Mesenteric fat pad (tissue), 1 donor: ENCODE results near the gene QSOX1. TPM values are rescaled to one million over a fixed set of nuclear protein-coding genes. Genes with fewer than 3 reads are reported as not detected.

Experiments
- DNase-seq: peaks from one replicate; pipeline ENCODE4 v3.0.0-alpha.2; 2020; ENCODE audit warnings: low spot score
- total RNA-seq: library from RNA; stranded (reverse); fragmentation: NEBNext Ultra II Directional; extraction: Animal tissue kit (Norgen Biotek cat#: 25700); gene quantifications from one replicate; pipeline ENCODE4 v1.2.1, GENCODE V29; 2021
- donor health status: DM: yes; HTN: yes; CAD: no.

Gene QSOX1
- total RNA-seq, 1 donor from 2014 or later = 104 TPM

- peak; percentile 41 for DNase-seq
These were observed 9.9 kb upstream of the QSOX1 start for GRCh38 chr1:180144659-180145357.

- peak; percentile 2 for DNase-seq
These were observed 9.2 kb upstream of the QSOX1 start for GRCh38 chr1:180145446-180145845.

- peak; percentile 41 for DNase-seq
These were observed 3.7 kb upstream of the QSOX1 start for GRCh38 chr1:180150982-180151381.

GRCh38 chr1:180151508-180151907 is 3.2 kb upstream of the QSOX1 start:
- DNase-seq = no peak

GRCh38 chr1:180152588-180152987 is 2.1 kb upstream of the QSOX1 start:
- DNase-seq = peak; percentile 6

GRCh38 chr1:180153032-180153431 is 1.6 kb upstream of the QSOX1 start:
- DNase-seq = no peak

GRCh38 chr1:180154003-180154324 is 705 bp upstream of the QSOX1 start:
- no peak for DNase-seq

- peak; percentile 82 for DNase-seq
These were observed 563 bp downstream of the QSOX1 start for GRCh38 chr1:180155182-180155682.

GRCh38 chr1:180156201-180156600 is 1.5 kb downstream of the QSOX1 start:
- no peak for DNase-seq

GRCh38 chr1:180156631-180157091 is 2.0 kb downstream of the QSOX1 start:
- DNase-seq = no peak

GRCh38 chr1:180157108-180157507 is 2.4 kb downstream of the QSOX1 start:
- no peak for DNase-seq

GRCh38 chr1:180157576-180158057 is 2.9 kb downstream of the QSOX1 start:
- DNase-seq = no peak

GRCh38 chr1:180158149-180159147 is 3.8 kb downstream of the QSOX1 start:
- no peak for DNase-seq

GRCh38 chr1:180160357-180160756 is 5.7 kb downstream of the QSOX1 start:
- no peak for DNase-seq

GRCh38 chr1:180163041-180163440 is 8.4 kb downstream of the QSOX1 start:
- DNase-seq = no peak

GRCh38 chr1:180165096-180165495 is 10.4 kb downstream of the QSOX1 start:
- DNase-seq = no peak

- peak; percentile 81 for DNase-seq
These were observed 11.1 kb downstream of the QSOX1 start for GRCh38 chr1:180165509-180166435.

GRCh38 chr1:180166436-180166800 is 11.7 kb downstream of the QSOX1 start:
- DNase-seq = peak; percentile 57

GRCh38 chr1:180167021-180167701 is 12.5 kb downstream of the QSOX1 start:
- peak; percentile 74 for DNase-seq
